Calu3 (cell line): Measurements from ENCODE around the gene CSNK1A1. TPM values are rescaled to one million over a fixed set of nuclear protein-coding genes. Genes with fewer than 3 reads are reported as not detected.

ENCODE experiments used
- BruUV-seq: library from RNA; stranded (reverse); fragments of 400-500 nt; replicated peaks from 2 replicates; lab custom pipeline; 2021; lab: Mats Ljungman, UMichigan
- CTCF ChIA-PET: fragments of 300-600 bp; sonication (Branson Sonifier 250); formaldehyde crosslinking; loops from one replicate; lab custom pipeline; 2022; ENCODE audit warnings: antibody characterized with exemption; lab: Charles Lee
- DNase-seq: peaks from one replicate; pipeline ENCODE4 v3.0.0; 2022
- H3K27ac Mint-ChIP-seq: one replicate; pipeline ENCODE4 v1.8.0; 2022; ENCODE audit warnings: mixed read lengths; ENCODE audit not compliant: unreplicated experiment
- H3K27me3 Mint-ChIP-seq: one replicate; pipeline ENCODE4 v1.8.0; 2022; ENCODE audit warnings: mixed read lengths; ENCODE audit not compliant: unreplicated experiment
- H3K36me3 Mint-ChIP-seq: one replicate; pipeline ENCODE4 v1.8.0; 2022; ENCODE audit warnings: mild to moderate bottlenecking, moderate library complexity, mixed read lengths; ENCODE audit not compliant: insufficient read depth, unreplicated experiment
- H3K4me1 Mint-ChIP-seq: one replicate; pipeline ENCODE4 v1.8.0; 2022; ENCODE audit warnings: mild to moderate bottlenecking, low read depth, mixed read lengths; ENCODE audit not compliant: unreplicated experiment
- H3K4me3 Mint-ChIP-seq: one replicate; pipeline ENCODE4 v1.8.0; 2022; ENCODE audit warnings: mild to moderate bottlenecking, low read depth, moderate library complexity, mixed read lengths; ENCODE audit not compliant: unreplicated experiment
- H3K9me3 Mint-ChIP-seq: one replicate; pipeline ENCODE4 v1.8.0; 2022; ENCODE audit warnings: low read depth, mixed read lengths; ENCODE audit not compliant: unreplicated experiment
- CTCF ChIP-seq: fragments of 200-600 bp; IDR thresholded peaks from one replicate; pipeline ENCODE4 v1.8.0; 2022; ENCODE audit warnings: antibody characterized with exemption; ENCODE audit not compliant: unreplicated experiment
- intact Hi-C: fragments of 100-400 bp; cut with micrococcal nuclease; formaldehyde crosslinking; loops from one replicate; pipeline ENCODE4 v1.10.0; 2022; ENCODE audit not compliant: unreplicated experiment
- total RNA-seq: library from RNA; stranded (reverse); gene quantifications from 2 replicates; pipeline ENCODE4 v1.2.3, GENCODE V29; 2022

The CSNK1A1 gene
- total RNA-seq, 1 experiment from 2014 or later: 377 TPM

- CTCF ChIA-PET: interaction anchor here (0.9 to 1.3 kb wide), 2 partner anchors 16 to 135 kb away, joined by 3 read pairs; no protein-coding TSS in a partner anchor
- Mint-ChIP-seq H3K27ac (peak overlapping the region; percentile 67), H3K4me1 (peaks cover 19% of the 10 kb centered on the region), H3K36me3 (peaks cover 15% of the 10 kb centered on the region), H3K9me3 (no peaks in the 10 kb centered on the region), H3K27me3 (no peaks in the 10 kb centered on the region), H3K4me3 (peak overlapping the region; percentile 75)
- no peak for TF ChIP-seq CTCF
- no TSS peak for BruUV-seq
- DNase-seq: no peak
- intact Hi-C loops: no loop called here
Measured at GRCh38 chr5:149580808-149581191, 29.6 kb upstream of the CSNK1A1 start.

- no TSS peak for BruUV-seq
- no peak for DNase-seq
- Mint-ChIP-seq H3K36me3 (peaks cover 15% of the 10 kb centered on the region), H3K27ac (no peak overlapping the region), H3K4me1 (peaks cover 19% of the 10 kb centered on the region), H3K27me3 (no peaks in the 10 kb centered on the region), H3K4me3 (no peak overlapping the region), H3K9me3 (no peaks in the 10 kb centered on the region)
- no peak for TF ChIP-seq CTCF
- intact Hi-C loops: no loop called here
- CTCF ChIA-PET: interaction anchor here (0.7 kb wide), 1 partner anchor 8 kb away, joined by 3 read pairs; no protein-coding TSS in a partner anchor
Measured at GRCh38 chr5:149578896-149579295, 27.7 kb upstream of the CSNK1A1 start.

DNA sequence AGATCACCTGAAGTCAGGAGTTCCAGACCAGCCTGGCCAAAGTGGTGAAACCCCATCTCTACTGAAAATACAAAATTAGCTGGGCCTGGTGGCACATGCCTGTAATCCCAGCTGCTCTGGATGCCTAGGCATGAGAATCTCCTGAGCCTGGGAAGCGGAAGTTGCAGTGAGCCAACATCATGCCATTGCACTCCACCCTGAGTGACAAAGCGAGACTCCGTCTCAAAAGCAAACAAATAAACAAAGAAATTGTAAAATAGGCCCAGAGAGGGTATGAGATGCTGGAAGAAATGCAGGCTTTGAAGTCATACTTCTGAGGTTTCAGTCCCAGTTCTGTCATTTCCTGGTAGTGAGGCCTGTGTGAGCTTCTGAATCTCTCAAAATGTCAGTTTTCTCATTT, 24.8 kb upstream of the CSNK1A1 start:
- CTCF ChIA-PET: no interaction called here
- no TSS peak for BruUV-seq
- H3K36me3 Mint-ChIP-seq: peaks cover 6% of the 10 kb centered on the region
- intact Hi-C loops: no loop called here
- DNase-seq: no peak
- no peak for TF ChIP-seq CTCF
- H3K4me3 Mint-ChIP-seq: no peak overlapping the region
- H3K9me3 Mint-ChIP-seq: no peaks in the 10 kb centered on the region
- H3K27me3 Mint-ChIP-seq: no peaks in the 10 kb centered on the region
- peaks cover 10% of the 10 kb centered on the region for H3K4me1 Mint-ChIP-seq
- H3K27ac Mint-ChIP-seq: no peak overlapping the region

DNA sequence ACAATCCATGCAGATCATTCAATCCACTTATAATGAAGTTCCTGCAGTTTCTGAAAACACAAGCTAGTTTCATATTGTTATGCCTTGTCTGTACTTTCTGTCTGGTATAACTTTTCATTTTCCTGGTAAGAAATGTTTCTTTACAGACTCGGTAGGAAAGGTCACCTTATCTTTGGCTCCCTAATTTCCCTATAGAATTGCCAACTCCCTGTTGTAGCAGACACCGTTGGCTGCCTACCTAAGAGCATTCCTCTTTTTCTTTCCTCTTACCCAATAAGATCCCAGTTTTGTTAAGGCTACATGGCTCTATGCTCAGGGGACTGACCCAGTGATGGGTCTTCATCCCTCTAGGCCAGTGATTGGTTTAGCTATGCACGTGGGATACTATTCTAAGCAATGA, 23.9 kb upstream of the CSNK1A1 start:
- no peaks in the 10 kb centered on the region for H3K36me3 Mint-ChIP-seq
- no peak for TF ChIP-seq CTCF
- CTCF ChIA-PET: interaction anchor here (0.6 to 0.7 kb wide), 2 partner anchors 114 to 308 kb away, joined by 3 to 5 read pairs; no protein-coding TSS in a partner anchor
- no peak overlapping the region for H3K4me3 Mint-ChIP-seq
- H3K27me3 Mint-ChIP-seq: no peaks in the 10 kb centered on the region
- H3K9me3 Mint-ChIP-seq: no peaks in the 10 kb centered on the region
- intact Hi-C loops: no loop called here
- peaks cover 1% of the 10 kb centered on the region for H3K4me1 Mint-ChIP-seq
- no peak overlapping the region for H3K27ac Mint-ChIP-seq
- BruUV-seq: no TSS peak
- DNase-seq: no peak
